Measurements from ENCODE around the gene RGN.
"Not testable (repeated sequence)": the region's sequence is repeated elsewhere in the genome, so short reads cannot be mapped to it uniquely, and the experiment has no call there.

The RGN gene

GRCh38 chrX:47124466-47124865, 46.2 kb downstream of the RGN start:
- not testable (repeated sequence) for DNase-seq

- DNase-seq, result peak; percentile 94
Measured at GRCh38 chrX:47129157-47129898, 51.1 kb downstream of the RGN start.

- peak; percentile 6 for DNase-seq
Measured at GRCh38 chrX:47129899-47130358, 51.7 kb downstream of the RGN start.

- DNase-seq, result no peak
Measured at GRCh38 chrX:47133493-47133892, 55.2 kb downstream of the RGN start.

GRCh38 chrX:47135650-47136049, 57.4 kb downstream of the RGN start:
- not testable (repeated sequence) for DNase-seq

- no peak for DNase-seq
Measured at GRCh38 chrX:47138171-47138570, 59.9 kb downstream of the RGN start.

All from retina (tissue), 1 donor.